ENCODE results near the gene NRROS.
"Not testable (repeated sequence)": the region's sequence is repeated elsewhere in the genome, so short reads cannot be mapped to it uniquely, and the experiment has no call there.

NRROS gene

DNA sequence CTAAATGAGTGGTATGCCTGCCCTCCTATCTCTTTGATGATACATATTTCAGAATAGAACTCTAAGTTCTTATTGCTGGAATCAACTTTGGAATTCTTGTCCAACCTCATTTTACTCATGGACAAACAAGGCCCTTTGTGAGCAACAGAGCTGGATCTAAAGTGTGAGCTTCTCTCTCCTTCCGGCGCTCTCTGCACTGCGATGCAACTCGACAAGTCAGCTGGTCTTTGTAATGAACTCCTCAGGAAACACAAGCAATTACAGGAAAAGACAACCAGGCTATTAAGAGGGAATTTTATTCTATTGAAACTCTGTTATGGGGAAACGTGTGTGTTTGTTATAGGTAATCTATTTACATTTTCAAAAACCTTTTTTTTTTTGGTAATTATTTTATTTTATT lies 20.3 kb upstream of the NRROS start:
- ATAC-seq (ENCODE audit: low read depth) (no peak), DNase-seq (ENCODE audit: low spot score) (no peak)

DNA sequence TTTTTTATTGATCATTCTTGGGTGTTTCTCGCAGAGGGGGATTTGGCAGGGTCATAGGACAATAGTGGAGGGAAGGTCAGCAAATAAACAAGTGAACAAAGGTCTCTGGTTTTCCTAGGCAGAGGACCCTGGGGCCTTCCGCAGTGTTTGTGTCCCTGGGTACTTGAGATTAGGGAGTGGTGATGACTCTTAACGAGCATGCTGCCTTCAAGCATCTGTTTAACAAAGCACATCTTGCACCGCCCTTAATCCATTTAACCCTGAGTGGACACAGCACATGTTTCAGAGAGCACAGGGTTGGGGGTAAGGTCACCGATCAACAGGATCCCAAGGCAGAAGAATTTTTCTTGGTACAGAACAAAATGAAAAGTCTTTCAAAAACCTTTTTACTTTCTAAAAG lies 19.9 kb upstream of the NRROS start:
- not testable (repeated sequence) for H3K36me3 ChIP-seq (ENCODE audit: low read depth); ATAC-seq (ENCODE audit: low read depth); DNase-seq (ENCODE audit: low spot score); H3K4me1 ChIP-seq (ENCODE audit: insufficient read depth, poor library complexity, severe bottlenecking); H3K9me3 ChIP-seq (ENCODE audit: severe bottlenecking); H3K4me3 ChIP-seq (ENCODE audit: severe bottlenecking); H3K27ac ChIP-seq (ENCODE audit: poor library complexity, severe bottlenecking); H3K27me3 ChIP-seq (ENCODE audit: insufficient read depth, poor library complexity, severe bottlenecking)

More for the DNA sequence above, 20.3 kb upstream of the NRROS start:
- Histone ChIP-seq H3K4me1 (ENCODE audit: insufficient read depth, poor library complexity, severe bottlenecking) (no peaks in the 10 kb centered on the region), H3K27ac (ENCODE audit: poor library complexity, severe bottlenecking) (no peak overlapping the region), H3K27me3 (ENCODE audit: insufficient read depth, poor library complexity, severe bottlenecking) (no peaks in the 10 kb centered on the region), H3K9me3 (ENCODE audit: severe bottlenecking) (no peaks in the 10 kb centered on the region), H3K36me3 (ENCODE audit: low read depth) (no peaks in the 10 kb centered on the region), H3K4me3 (ENCODE audit: severe bottlenecking) (no peak overlapping the region)
- TF ChIP-seq, protein P1, sequence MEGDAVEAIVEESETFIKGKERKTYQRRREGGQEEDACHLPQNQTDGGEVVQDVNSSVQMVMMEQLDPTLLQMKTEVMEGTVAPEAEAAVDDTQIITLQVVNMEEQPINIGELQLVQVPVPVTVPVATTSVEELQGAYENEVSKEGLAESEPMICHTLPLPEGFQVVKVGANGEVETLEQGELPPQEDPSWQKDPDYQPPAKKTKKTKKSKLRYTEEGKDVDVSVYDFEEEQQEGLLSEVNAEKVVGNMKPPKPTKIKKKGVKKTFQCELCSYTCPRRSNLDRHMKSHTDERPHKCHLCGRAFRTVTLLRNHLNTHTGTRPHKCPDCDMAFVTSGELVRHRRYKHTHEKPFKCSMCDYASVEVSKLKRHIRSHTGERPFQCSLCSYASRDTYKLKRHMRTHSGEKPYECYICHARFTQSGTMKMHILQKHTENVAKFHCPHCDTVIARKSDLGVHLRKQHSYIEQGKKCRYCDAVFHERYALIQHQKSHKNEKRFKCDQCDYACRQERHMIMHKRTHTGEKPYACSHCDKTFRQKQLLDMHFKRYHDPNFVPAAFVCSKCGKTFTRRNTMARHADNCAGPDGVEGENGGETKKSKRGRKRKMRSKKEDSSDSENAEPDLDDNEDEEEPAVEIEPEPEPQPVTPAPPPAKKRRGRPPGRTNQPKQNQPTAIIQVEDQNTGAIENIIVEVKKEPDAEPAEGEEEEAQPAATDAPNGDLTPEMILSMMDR (IDR thresholded peaks at IDR 0.05; ENCODE audit: poor library complexity, severe bottlenecking): no peak

DNA sequence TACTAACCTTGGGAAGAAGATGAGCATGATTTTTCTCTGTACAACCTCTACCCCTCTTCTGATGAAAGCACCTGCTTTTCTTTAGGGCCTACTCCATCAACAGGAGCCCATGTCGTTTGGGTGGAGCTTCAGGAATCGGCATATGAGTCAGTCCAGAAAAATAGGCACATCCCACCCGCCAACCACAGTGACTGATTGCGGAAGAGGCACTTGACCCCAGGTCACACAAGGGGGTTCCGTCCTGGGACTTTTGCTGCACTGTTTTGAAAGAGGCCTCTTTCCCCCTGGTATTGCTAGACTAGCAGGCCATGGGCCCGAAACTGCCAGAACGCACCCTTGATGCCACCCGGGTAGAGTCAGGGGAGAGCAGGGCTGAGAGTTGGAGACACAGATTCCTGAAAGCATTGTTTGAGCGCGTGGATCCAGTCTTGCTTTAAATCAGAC lies 19.3 kb upstream of the NRROS start:
- no peaks in the 10 kb centered on the region for H3K36me3 ChIP-seq (ENCODE audit: low read depth)
- TF ChIP-seq, protein P1 (IDR thresholded peaks at IDR 0.05; ENCODE audit: poor library complexity, severe bottlenecking): no peak
- no peaks in the 10 kb centered on the region for H3K4me1 ChIP-seq (ENCODE audit: insufficient read depth, poor library complexity, severe bottlenecking)
- no peak overlapping the region for H3K4me3 ChIP-seq (ENCODE audit: severe bottlenecking)
- no peaks in the 10 kb centered on the region for H3K27me3 ChIP-seq (ENCODE audit: insufficient read depth, poor library complexity, severe bottlenecking)
- no peak overlapping the region for H3K27ac ChIP-seq (ENCODE audit: poor library complexity, severe bottlenecking)
- H3K9me3 ChIP-seq (ENCODE audit: severe bottlenecking): no peaks in the 10 kb centered on the region
- DNase-seq (ENCODE audit: low spot score) (no peak), ATAC-seq (ENCODE audit: low read depth) (no peak)

DNA sequence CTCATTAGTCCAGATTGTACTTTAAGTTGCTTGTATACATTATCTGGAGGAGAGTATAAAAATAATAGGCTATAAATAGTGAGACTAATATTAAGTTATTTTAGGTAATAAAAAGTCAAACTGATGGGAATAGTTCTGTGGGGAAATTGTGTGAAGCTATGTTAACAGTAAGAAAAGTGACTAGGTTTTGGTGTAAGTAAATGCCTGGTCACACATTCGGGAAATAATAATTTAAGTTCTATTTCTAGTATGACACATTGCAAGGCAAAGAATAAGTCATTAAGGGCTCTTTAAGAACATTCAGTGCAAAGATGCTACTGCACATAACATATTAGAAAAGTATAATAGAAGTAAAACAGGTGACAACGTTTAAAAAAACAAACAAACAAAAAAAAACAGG lies 18.8 kb upstream of the NRROS start:
- no peak overlapping the region for H3K4me3 ChIP-seq (ENCODE audit: severe bottlenecking)
- no peaks in the 10 kb centered on the region for H3K9me3 ChIP-seq (ENCODE audit: severe bottlenecking)
- ATAC-seq (ENCODE audit: low read depth) (no peak), DNase-seq (ENCODE audit: low spot score) (no peak)
- H3K27me3 ChIP-seq (ENCODE audit: insufficient read depth, poor library complexity, severe bottlenecking): no peaks in the 10 kb centered on the region
- TF ChIP-seq, protein P1 (IDR thresholded peaks at IDR 0.05; ENCODE audit: poor library complexity, severe bottlenecking): no peak
- no peak overlapping the region for H3K27ac ChIP-seq (ENCODE audit: poor library complexity, severe bottlenecking)
- no peaks in the 10 kb centered on the region for H3K4me1 ChIP-seq (ENCODE audit: insufficient read depth, poor library complexity, severe bottlenecking)
- no peaks in the 10 kb centered on the region for H3K36me3 ChIP-seq (ENCODE audit: low read depth)

DNA sequence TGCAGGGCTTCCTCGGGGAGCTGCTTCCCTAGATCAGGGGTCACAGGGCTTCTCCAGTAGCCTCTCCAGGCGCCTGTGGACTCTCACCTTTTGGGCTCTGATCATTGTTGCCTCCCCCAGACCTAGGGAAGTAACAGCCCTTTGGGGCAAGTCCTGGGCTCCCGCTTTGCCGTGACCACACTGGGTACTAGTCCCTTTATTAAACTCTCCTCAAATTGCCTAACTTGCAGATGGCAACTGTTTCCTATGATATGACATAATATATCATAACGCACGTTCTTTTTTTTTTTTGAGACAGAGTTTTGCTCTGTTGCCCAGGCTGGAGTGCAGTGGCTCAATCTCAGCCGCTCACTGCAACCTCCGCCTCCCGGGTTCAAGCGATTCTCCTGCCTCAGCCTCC lies 17.9 kb upstream of the NRROS start:
- Histone ChIP-seq H3K27ac (ENCODE audit: poor library complexity, severe bottlenecking) (no peak overlapping the region), H3K4me3 (ENCODE audit: severe bottlenecking) (no peak overlapping the region), H3K36me3 (ENCODE audit: low read depth) (no peaks in the 10 kb centered on the region), H3K27me3 (ENCODE audit: insufficient read depth, poor library complexity, severe bottlenecking) (no peaks in the 10 kb centered on the region), H3K9me3 (ENCODE audit: severe bottlenecking) (no peaks in the 10 kb centered on the region), H3K4me1 (ENCODE audit: insufficient read depth, poor library complexity, severe bottlenecking) (no peaks in the 10 kb centered on the region)
- no peak for ATAC-seq (ENCODE audit: low read depth)
- DNase-seq (ENCODE audit: low spot score): no peak
- TF ChIP-seq, protein P1 (IDR thresholded peaks at IDR 0.05; ENCODE audit: poor library complexity, severe bottlenecking): no peak
